Measurements from ENCODE around the gene HLA-DOA.

DNA sequence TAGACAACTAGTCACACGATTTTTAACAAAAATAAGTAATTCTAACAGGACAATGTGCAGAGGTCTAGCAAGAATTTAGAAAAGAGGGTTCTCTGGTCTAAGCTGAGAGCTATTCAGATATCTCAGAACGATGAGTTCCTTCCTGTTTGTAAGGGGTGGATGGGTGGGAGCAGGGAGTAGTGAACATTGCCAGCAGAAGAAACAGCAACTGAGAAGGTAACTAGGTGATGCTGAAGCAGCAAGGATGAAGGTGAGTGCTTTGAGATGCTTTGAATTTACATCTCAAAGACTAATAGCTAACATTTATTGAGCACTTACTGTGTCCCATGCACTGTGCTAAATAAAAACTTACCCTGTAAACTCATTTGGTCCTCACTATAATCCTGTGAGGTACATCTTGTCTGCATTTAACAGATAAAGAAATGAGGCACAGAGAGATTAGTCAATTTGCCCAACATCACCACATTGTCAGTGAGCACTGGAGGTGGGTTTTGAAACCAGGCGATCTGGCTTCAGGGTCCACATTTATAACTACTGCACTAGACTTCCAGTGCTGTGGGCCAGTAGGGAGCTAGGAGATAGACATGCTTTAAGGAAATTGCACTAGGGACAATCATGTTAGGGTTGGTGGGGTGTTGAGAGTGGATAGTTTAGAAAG is 25.3 kb downstream of the HLA-DOA start:
- TF ChIP-seq JUN (CRISPR knock-in tag; IDR thresholded peaks at IDR 0.05) (no peak), FOXP4 (CRISPR knock-in tag; IDR thresholded peaks at IDR 0.05) (no peak), TEAD4 (CRISPR knock-in tag; IDR thresholded peaks at IDR 0.05) (no peak), ZNF138 (CRISPR knock-in tag; conservative IDR thresholded peaks at IDR 0.05) (no peak), ESRRA (CRISPR knock-in tag; IDR thresholded peaks at IDR 0.05; ENCODE audit: borderline replicate concordance) (no peak), TCF7 (CRISPR knock-in tag; IDR thresholded peaks at IDR 0.05; ENCODE audit: low read depth) (no peak), ZNF281 (CRISPR knock-in tag; IDR thresholded peaks at IDR 0.05) (no peak), MAX (CRISPR knock-in tag; IDR thresholded peaks at IDR 0.05) (no peak)
- TF ChIP-seq, protein P1, sequence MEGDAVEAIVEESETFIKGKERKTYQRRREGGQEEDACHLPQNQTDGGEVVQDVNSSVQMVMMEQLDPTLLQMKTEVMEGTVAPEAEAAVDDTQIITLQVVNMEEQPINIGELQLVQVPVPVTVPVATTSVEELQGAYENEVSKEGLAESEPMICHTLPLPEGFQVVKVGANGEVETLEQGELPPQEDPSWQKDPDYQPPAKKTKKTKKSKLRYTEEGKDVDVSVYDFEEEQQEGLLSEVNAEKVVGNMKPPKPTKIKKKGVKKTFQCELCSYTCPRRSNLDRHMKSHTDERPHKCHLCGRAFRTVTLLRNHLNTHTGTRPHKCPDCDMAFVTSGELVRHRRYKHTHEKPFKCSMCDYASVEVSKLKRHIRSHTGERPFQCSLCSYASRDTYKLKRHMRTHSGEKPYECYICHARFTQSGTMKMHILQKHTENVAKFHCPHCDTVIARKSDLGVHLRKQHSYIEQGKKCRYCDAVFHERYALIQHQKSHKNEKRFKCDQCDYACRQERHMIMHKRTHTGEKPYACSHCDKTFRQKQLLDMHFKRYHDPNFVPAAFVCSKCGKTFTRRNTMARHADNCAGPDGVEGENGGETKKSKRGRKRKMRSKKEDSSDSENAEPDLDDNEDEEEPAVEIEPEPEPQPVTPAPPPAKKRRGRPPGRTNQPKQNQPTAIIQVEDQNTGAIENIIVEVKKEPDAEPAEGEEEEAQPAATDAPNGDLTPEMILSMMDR (IDR thresholded peaks at IDR 0.05): no peak

Data from WTC11 (cell line).